Hindlimb muscle (tissue), 1 donor: ENCODE data around the gene NNMT. TPM values are rescaled to one million over a fixed set of nuclear protein-coding genes. Genes with fewer than 3 reads are reported as not detected.
A peak's percentile ranks its signal among the peaks of the same experiment; 100 is the strongest.
"Not testable (repeated sequence)": the region's sequence is repeated elsewhere in the genome, so short reads cannot be mapped to it uniquely, and the experiment has no call there.

Source experiments
- DNase-seq: peaks from one replicate; pipeline ENCODE4 v3.0.0-alpha.2; 2013
- polyA plus RNA-seq: library from polyadenylated mRNA; unstranded; fragments of 120-200 nt; gene quantifications from one replicate; pipeline ENCODE4 v1.2.1, GENCODE V29; 2013; ENCODE audit not compliant: insufficient read length

The NNMT gene
- polyA plus RNA-seq, 1 donor = 78.2 TPM

DNA sequence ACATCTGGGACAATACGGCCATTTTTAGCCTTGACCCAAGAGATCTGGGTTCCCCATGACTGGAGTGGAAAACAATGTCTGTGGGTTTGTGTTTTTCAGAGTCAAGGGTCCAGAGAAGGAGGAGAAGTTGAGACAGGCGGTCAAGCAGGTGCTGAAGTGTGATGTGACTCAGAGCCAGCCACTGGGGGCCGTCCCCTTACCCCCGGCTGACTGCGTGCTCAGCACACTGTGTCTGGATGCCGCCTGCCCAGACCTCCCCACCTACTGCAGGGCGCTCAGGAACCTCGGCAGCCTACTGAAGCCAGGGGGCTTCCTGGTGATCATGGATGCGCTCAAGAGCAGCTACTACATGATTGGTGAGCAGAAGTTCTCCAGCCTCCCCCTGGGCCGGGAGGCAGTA, 15.7 kb downstream of the NNMT start:
- no peak for DNase-seq

DNA sequence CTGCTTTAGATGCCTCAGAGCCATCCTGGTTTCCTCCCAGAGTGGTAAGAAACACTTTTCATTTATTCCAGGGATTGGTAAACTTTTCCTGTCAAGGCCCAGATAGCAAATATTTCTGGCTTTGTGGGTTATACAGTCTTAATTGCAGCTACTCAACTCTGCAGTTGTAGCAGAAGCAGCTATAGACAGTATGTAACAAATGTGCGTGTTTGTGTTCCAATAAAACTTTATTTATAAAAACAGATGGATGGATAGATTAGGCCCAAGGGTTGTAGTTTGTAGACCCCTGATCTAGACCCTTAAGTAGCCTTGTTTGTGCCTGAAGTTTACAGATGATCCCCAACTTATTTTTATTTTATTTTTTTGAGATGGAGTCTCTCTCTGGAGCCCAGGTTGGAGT, 17.9 kb downstream of the NNMT start:
- no peak for DNase-seq

- DNase-seq = no peak
Measured at GRCh38 chr11:114315749-114316368, 19.7 kb downstream of the NNMT start.

DNA sequence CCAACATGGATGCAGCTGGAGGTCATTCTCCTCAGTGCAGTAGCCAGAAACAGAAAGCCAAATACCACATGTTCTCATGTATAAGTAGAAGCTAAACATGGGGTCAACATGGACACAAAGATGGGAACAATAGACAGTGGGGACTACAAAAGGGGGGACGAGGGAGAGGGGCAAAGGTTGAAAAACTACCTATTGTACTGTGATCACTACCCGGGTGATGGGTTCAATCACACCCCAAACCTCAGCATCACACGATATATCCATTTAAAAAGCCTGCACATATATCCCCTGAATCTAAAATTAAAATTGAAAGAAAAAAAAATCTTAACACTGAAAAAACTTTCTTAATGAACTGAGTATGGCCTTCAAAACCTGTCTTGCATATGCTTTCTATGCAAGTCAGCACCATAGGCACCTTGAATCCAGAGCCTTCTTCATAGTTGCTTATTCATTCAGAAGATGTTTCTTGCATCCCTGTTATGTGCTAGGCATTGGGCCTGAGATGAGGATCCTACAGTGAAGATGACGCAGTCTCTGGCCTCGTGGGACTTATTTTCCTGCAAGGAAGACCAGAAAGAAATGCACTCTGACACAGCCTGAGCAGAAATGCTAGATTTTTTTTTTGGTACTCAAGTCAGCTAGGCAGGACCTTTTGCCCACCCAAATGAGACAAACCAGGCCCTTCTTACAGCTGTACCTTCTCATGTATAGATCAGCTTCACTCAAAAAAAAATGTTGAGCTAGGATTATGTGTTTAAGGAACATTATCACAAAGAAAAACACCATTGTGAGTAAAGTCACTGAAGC, 21.0 kb downstream of the NNMT start:
- DNase-seq = no peak

DNA sequence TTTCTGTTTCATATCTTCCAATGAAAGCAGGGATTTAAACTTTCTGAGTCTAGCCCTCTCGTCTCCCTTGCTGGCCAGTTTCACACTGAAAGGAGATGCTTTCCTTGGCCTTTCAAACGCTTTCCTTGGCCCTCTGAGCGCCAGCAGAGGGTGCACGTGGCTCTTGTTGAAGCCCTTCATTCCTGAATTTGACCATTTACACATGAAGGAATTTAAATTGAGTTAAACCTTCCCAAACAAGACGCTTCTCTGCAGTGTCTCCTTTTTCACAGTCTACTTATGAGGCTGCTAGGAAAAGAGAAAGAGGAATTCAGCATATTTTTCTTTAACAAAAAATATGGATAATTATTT, 21.6 kb downstream of the NNMT start:
- DNase-seq = no peak

DNA sequence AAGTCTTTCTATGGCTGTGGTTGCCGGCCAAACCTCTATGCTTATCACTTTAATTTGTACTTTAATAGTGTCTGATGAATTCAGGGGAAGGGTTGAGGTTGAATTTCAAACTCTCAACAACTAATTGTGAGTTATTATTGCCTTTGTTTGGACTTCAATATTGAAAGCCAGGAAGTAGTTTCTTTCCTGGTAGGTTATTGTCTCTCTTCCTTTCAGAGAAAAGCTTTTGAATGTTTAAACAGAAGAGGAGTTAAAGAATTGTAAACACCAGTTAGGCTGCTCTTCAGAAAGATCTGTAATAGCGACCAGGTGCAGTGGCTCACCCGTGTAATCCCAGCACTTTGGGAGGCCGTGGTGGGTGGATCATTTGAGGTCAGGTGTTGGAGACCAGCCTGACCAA, 22.2 kb downstream of the NNMT start:
- no peak for DNase-seq

GRCh38 chr11:114319716-114320328, 23.6 kb downstream of the NNMT start:
- DNase-seq = no peak

DNA sequence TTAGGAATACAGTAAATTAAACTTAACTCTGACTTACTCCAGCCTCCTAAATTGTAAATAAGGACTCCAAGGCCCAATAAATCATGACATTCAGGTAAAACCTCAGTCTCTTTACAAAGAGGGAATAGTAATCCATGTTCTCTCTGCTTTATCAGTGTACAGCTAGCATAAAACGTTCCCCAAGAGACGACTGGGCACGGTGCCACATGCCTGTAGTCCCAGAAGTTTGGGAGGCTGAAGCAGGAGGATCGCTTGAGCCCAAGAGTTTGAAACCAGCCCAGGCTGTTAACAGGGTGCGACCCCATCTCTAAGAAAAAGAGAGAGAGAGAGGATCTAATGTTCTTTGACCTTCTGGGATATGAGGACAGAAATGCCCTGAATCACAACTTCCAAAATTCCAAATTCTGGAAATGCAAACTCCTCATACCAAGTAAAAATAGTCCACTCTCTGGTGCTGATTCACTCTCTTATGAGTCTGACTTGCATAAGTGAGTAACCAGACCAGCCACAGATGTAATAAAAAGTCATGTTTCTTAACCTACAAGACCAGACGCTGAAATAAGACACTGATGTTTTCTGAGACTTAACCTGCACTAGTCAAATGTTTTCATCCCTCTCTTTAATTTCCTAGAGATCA, 25.5 kb downstream of the NNMT start:
- peak; percentile 11 for DNase-seq

GRCh38 chr11:114322934-114323333, 26.7 kb downstream of the NNMT start:
- DNase-seq = no peak

- no peak for DNase-seq
Measured at GRCh38 chr11:114326151-114326550, 30.0 kb downstream of the NNMT start.

- DNase-seq = no peak
Measured at GRCh38 chr11:114326776-114327175, 30.6 kb downstream of the NNMT start.

DNA sequence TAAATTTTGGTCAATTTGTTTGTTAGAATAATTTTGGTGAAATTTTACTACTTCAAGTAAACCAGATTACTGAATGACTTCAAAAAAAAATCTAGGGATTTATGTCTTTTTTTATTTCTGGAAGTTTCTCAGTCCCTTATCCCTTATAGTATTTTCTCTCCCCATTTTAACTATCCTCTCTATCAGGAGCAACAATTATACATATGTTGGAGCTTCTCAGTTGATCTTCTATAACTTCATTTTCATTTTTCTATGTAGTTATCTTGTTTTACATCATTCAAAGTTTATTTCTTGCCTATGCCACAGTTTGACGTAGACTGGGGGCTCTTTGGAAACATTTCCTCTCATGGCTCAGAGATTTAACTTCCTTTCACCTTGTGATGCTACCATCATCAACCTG, 34.2 kb downstream of the NNMT start:
- no peak for DNase-seq

- peak; percentile 57 for DNase-seq
Measured at GRCh38 chr11:114340311-114341131, 44.3 kb downstream of the NNMT start.

GRCh38 chr11:114341667-114342066, 45.5 kb downstream of the NNMT start:
- not testable (repeated sequence) for DNase-seq

DNA sequence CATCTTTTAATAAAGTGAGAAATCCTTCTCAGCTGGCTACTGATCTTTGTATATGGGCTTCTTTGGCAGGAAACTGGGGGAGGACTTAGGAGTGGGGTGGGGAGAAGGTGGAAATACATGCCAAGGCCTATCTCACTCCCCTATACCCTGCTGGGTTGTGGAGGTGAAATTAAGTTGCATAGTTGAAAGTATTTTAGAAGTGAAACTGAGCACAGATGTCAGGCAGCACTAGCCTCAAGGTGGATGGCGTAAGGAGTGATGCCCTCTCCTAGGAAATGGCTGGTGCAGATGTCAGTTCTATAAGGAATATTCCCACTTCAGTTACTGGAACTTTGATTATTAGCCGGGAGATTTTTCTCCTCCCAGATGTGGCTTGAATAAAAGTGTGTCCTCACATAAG, 46.3 kb downstream of the NNMT start:
- no peak for DNase-seq

GRCh38 chr11:114343020-114343419, 46.8 kb downstream of the NNMT start:
- no peak for DNase-seq

- no peak for DNase-seq
Measured at GRCh38 chr11:114343493-114343892, 47.3 kb downstream of the NNMT start.

DNA sequence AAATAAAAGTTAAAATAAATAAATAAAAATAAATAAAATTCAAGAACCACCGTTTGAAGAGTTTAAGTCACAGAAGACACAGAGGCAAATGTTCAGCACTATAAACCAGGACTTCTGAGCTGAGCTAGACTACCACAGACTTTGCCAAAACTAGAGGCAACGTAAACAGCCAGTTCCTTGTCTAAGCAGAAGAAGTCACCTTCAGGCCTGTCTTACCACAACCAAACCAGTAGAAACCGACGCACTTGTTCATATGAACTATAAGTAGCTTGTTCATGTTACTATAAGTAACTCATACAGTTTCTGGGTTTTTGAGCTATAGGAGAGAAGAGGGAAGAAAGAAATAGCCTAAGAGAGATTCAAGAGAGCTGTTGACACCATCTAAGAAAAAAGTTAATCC, 48.3 kb downstream of the NNMT start:
- no peak for DNase-seq

DNA sequence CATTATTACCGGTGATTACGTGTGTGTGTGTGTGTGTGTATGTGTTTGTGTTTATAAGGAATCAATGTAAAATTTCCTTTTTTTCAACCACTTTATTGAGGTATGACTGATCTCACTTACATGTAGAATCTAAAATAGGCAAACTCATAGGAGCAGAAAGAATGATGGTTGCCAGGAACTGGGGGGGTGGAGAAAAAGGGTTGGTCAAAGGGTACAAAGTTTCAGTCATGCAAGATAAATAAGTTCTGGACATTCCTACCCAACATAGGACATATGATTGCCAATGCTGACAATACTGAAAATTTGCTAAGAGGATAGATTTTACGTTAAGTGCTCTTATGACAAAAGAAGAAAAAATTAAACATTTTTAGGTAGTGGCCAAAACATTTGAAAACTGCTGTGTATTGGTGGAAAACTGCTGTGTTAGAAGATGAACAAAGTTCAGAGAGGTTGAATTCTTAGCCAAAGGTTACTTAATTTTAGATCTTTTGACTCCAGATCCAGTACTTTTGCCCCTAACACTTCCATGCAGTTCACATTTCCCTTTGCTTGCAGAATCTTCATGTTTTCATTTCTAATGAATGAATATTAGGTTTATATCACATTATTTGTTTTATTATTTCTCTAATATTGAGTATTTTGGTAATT, 49.5 kb downstream of the NNMT start:
- DNase-seq = no peak

GRCh38 chr11:114346709-114347141, 50.5 kb downstream of the NNMT start:
- no peak for DNase-seq

GRCh38 chr11:114348200-114349191, 52.3 kb downstream of the NNMT start:
- DNase-seq = peak; percentile 29
